OCI-LY3 (cell line): Measurements from ENCODE around the gene SPINDOC.

Source experiments
- CTCF ChIP-seq: fragments of 200-600, 300-600 bp; sonication (generic); IDR thresholded peaks from 2 replicates; pipeline ENCODE4 v1.5.1; 2014; ENCODE audit warnings: antibody characterized with exemption, low read length, low read depth
- EZH2phosphoT487 ChIP-seq: fragments of 200-600 bp; shearing (Covaris generic); IDR thresholded peaks from 2 replicates; pipeline ENCODE4 v1.6.1; 2018; ENCODE audit warnings: antibody characterized with exemption, mixed run types, low read depth

- TF ChIP-seq CTCF = no peak
- TF ChIP-seq EZH2phosphoT487 = no peak
These were observed 34.2 kb upstream of the SPINDOC start for GRCh38 chr11:63779039-63779438.
